Stomach (tissue), 4 donors: ENCODE measurements around the gene ADRA2A.

ENCODE experiments used
- CTCF ChIP-seq, 7 experiments: fragments of 450-650 bp in 4 of 7; fragments of 200-600 bp in 3 of 7; sonication (generic) in 3 of 7; IDR thresholded peaks; one replicate each; pipeline ENCODE4 v1.5.1; 2016 to 2019; ENCODE audit warnings: antibody characterized with exemption in 7 of 7, control low read depth in 2 of 7, mild to moderate bottlenecking in 1 of 7
- POLR2A ChIP-seq, 4 donors: fragments of 450-650 bp; IDR thresholded peaks; one replicate each; pipeline ENCODE4 v1.6.1; 2016; ENCODE audit warnings: antibody characterized with exemption in 4 of 4, control low read depth in 2 of 4, mild to moderate bottlenecking in 1 of 4, moderate library complexity in 1 of 4
- POLR2AphosphoS5 ChIP-seq, 3 donors: sonication (generic); formaldehyde crosslinking; IDR thresholded peaks; one replicate each; pipeline ENCODE4 v1.6.1; 2016; ENCODE audit warnings: antibody characterized with exemption in 3 of 3

GRCh38 chr10:111119637-111120036, 42.8 kb downstream of the ADRA2A start:
- TF ChIP-seq POLR2A (IDR thresholded peaks at IDR 0.05) (no peak), CTCF (IDR thresholded peaks at IDR 0.05) (no peak), POLR2AphosphoS5 (IDR thresholded peaks at IDR 0.05) (no peak)
